Stimulated activated CD4-positive, alpha-beta T cell treated with anti-CD3 and anti-CD28 coated beads, Interleukin-4, amount 100 ng/mL, for 1 hour (primary cell): ENCODE data around the gene ZFP42.
"Not testable (repeated sequence)": the region's sequence is repeated elsewhere in the genome, so short reads cannot be mapped to it uniquely, and the experiment has no call there.

Experiments used
- DNase-seq: peaks from one replicate; pipeline ENCODE4 v3.0.0-alpha.2; 2020

Gene ZFP42

GRCh38 chr4:187995322-187996207 lies at the start of gene ZFP42:
Gene ZFP42 (plus strand): TSS chr4:187995771. CDS start chr4:188002808, 7,037 bp downstream.
- no peak for DNase-seq

DNA sequence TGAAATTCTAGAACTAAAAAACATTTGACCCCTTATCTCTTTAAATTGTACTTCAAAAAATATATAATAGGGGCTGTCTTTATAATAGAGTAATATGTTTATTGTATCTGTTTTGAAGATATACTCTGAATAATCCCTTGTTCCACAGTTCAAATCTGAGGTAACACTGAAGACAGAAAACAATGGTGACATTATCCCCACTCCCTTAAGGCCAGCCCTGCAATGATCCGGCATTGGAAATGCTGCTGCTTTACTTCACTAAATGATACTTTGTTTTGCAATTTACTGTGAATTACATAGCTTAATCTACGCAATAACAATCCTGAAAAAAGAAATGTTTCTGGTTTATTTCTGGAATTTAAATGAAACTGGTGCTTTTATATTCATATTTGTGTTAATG lies 34.4 kb upstream of the ZFP42 start:
- DNase-seq: no peak

- no peak for DNase-seq
Measured at GRCh38 chr4:187961961-187962360, 33.6 kb upstream of the ZFP42 start.

DNA sequence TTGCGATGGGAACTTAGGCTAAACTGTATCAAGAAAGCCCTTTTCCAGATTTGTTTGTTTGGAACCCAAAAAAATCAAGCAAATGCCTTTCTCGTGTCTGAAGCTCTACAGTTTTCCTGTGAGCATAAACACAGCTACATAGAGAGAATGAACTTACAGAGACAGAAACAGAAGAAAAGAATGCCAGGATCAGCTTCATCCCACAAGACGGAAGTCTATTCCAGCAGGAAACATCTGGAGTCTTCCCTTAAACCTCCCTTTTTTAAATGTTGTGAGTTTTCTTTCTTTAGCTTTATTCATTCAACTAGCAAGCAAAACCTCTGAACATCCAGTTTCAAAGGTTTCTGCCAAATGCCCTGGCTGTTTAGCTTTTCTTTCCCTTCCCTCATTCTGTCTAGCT lies 32.6 kb upstream of the ZFP42 start:
- DNase-seq: no peak

DNA sequence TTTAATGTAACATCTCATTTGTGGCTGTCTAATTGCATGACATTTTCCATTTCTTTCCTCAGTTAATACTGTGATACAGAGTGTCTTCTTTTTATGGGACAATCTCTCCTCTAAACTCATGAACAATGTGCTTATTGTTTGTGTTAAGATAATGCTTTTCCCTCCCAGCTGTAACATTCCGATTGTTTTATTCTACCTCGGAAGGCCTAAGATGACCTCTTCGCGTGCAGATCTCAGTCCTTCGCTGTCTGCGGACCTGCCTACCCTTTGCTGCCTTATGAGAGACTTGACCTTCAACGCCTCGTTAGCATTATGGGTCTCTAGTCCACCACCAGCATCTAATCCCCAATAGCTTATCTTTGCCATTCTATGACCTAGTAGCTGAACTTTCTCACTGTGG lies 29.8 kb upstream of the ZFP42 start:
- DNase-seq: no peak

DNA sequence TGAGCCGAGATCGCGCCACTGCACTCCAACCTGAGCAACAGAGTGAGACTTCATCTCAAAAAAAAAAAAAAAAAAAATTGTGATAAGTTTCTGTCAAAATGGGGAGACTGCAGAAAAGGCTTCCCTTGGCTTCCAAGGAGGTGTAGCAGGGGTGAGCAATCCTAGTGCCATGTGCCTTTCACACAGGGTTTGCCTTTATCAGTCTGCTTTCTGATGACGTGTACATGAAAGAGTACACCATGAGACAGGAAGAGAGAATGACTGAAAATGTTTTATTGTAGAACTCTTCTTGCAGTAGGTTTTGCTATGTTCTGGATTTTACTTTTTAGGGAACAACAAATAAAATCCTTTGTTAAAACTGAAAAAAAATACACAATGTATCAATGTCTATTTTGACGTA lies 23.4 kb upstream of the ZFP42 start:
- DNase-seq: no peak

GRCh38 chr4:187983746-187984145 lies 11.8 kb upstream of the ZFP42 start:
- no peak for DNase-seq

- DNase-seq: no peak
Measured at GRCh38 chr4:187992971-187993370, 2.6 kb upstream of the ZFP42 start.

DNA sequence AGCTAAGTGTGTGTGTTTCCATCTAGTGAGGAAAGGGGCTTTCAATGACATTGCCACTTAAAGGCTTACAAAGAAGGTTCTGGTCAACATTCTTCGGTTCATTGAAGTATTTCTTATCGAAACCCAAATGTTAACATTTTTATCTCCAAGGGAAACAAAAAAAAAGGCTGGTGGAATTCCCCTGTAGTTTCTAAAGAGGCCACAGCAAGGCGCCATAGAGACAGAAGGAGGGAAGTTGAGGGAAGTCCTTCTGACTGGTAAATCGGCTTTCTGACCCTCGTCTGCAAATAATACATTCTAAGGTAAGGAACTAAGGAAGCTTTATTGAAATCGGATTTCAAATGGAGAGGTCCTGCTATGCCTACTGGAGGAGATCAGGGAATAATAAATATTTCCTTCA lies 1.7 kb upstream of the ZFP42 start:
- no peak for DNase-seq

DNA sequence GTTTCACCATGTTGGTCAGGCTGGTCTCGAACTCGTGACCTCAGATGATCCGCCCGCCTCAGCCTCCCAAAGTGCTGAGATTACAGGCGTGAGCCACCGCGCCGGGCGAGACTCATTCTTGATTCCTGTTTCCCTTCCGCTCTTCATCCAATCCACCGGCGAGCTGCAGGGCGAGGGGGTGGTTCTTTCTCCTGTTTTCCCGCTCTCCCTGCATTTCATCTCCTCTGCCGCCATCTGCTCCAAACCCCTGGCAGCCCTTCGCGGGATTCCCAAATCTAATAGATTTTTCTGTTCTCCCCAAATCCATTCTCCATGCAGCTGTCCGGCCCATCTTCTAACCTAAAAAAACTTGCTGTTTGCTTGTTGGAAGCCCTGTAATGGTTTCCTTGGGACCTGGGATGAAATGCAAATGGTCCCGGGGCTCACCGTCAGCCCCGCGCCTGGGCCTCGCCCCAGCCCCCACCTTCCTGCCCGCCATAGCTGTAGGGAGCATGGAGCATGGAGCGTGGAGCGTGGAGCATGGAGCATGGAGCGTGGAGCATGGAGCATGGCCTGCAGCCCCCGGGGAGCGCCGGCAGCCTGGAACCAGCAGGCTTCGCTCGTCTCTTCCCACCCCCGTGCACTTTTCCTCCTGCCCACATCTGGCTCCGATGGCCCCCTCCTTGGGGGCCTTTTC lies 1.1 kb downstream of the ZFP42 start:
- DNase-seq: no peak

- DNase-seq: not testable (repeated sequence)
Measured at GRCh38 chr4:187997991-187998390, 2.4 kb downstream of the ZFP42 start.

GRCh38 chr4:187999406-187999932 lies 3.9 kb downstream of the ZFP42 start:
- no peak for DNase-seq

- no peak for DNase-seq
Measured at GRCh38 chr4:188002323-188002722, 6.8 kb downstream of the ZFP42 start.

GRCh38 chr4:188002751-188003150 lies 7.2 kb downstream of the ZFP42 start:
- no peak for DNase-seq

DNA sequence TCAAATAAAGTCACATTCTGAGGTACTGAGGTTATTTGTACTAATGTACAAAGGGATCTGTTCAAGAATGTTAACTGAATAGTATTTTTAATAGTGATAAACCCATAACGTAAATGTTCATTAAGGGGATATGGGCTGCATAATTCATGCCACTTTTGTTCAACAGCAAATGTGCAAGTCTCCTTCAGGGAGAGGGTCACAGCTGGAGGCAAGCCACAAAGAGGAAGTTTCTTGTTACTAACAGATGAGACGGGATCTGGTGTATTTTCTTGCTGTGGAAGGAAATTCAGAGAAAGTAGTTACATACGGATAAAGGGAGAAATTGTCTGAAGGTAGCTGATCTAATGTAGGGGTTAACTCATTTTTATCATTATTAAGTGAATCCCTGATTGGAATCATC lies 10.0 kb downstream of the ZFP42 start:
- DNase-seq: no peak

- DNase-seq: no peak
Measured at GRCh38 chr4:188006285-188006848, 10.8 kb downstream of the ZFP42 start.

DNA sequence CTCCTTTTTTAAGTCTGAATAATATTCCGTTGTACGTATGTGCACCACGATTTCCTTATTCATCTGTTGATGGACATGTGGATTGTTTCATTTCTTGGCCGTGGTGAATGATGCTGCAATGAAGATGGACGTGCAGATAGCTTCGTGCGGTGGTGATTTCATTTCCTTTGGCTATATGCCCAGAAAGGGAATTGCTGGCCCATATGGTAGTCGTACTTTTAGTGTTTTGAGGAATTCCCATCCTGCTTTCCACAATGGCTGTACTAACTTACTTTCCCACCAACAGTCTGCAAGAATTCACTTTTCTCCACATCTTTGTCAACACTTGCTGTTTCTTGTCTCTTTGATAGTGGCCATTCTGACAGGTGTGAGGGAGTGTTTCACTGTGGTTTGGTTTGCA lies 12.8 kb downstream of the ZFP42 start:
- DNase-seq: no peak

DNA sequence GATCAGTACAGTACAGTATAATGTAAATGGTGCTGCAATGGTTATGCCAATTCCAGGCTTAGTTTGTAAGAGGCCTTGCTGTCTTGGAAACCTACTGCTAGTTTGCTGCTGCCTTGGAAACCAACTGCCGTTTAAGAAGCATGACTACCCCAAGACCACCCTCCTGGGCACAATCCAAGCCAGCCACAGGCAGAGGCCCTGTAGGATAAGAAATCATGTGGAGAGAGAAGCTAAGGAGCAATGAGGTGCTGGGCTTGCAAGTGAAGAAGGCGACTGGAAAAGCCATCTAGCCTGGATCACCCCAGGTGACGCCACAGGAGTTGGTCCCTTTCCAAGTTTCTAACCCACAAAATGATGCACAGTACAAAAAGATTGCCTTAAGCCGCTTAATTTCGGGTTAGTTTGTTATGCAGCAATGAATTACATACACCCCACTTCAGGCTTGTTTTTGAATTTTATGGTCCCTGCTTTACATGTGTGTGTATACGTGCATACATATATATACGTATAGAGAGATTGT lies 16.9 kb downstream of the ZFP42 start:
- DNase-seq: no peak

DNA sequence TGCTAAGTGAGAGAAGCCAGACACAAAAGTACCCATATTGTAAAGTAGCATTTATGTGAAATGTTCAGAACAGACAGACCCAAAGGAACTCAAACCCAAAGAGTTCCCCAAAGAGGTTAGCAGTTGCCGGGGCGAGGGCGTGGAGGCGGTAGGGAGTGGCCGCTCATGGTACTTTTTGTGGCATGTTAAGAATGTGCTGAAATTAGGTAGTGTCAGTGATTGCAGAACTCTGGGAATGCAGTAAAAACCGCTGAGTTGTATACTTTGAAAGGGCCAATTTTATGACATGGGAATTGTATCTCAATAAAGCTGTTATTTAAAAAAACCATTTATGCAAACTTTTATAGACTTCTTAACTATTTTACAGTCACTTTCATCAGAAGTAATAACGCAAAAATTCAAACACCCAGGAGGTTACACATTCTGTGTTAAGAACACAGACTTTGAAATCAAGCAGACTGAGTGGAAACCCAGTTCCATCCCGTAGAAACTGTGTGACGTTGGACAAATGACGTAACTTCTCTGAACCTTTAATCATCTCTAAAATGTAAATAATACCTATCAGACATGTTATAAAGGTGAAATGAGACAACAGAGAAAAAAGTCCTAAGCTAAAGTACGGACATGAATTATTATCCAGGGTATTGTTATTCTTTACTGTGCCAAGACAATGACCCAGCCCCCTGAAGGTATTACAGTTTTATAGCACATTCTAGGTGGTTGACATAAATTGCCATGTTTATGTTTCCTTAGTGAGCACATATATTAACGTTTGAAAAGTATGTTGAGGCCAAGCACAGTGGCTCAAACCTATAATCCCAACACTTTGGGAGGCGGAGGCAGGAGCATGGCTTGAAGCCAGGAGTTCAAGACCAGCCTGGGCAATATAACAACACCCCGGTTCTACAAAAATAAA lies 19.7 kb downstream of the ZFP42 start:
- no peak for DNase-seq

- no peak for DNase-seq
Measured at GRCh38 chr4:188016754-188017153, 21.2 kb downstream of the ZFP42 start.

GRCh38 chr4:188018262-188018661 lies 22.7 kb downstream of the ZFP42 start:
- DNase-seq: no peak

DNA sequence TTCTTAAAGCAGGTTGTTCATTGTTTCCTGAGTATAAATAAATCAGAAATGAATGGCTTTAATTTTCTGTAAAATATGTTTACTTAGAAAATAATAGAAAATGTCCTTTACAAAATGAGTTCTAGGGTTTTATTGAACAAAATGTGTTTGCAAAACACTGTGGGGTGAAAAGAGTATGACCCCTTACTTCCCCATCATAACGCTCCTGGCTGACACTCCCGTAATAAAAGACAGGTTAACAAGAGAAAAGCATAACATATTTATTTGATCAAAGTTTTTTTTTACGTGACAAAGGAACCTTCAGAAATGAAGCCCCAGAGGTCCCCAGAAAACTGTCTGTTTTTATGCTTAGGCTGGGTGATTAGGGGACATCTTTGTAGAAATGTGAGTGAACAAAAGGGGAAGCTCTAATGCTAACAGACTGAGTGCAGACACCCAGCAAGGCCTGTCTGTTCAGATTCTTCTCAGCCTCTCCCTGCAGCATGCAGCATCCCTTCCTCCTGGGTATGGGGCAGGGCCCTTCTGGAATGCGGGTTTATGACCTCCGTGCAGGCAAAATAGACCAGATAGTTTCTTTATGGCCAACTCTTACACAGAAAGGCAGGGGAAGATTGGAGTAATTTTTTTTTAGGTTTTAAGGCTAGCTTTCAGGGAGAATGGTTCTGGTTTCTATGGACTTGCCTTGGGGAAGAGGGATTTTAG lies 26.1 kb downstream of the ZFP42 start:
- no peak for DNase-seq
